Measurements from ENCODE around the gene C10orf71.

GRCh38 chr10:49295297-49295696 is 3.7 kb upstream of the C10orf71 start:
- TF ChIP-seq, protein P1, sequence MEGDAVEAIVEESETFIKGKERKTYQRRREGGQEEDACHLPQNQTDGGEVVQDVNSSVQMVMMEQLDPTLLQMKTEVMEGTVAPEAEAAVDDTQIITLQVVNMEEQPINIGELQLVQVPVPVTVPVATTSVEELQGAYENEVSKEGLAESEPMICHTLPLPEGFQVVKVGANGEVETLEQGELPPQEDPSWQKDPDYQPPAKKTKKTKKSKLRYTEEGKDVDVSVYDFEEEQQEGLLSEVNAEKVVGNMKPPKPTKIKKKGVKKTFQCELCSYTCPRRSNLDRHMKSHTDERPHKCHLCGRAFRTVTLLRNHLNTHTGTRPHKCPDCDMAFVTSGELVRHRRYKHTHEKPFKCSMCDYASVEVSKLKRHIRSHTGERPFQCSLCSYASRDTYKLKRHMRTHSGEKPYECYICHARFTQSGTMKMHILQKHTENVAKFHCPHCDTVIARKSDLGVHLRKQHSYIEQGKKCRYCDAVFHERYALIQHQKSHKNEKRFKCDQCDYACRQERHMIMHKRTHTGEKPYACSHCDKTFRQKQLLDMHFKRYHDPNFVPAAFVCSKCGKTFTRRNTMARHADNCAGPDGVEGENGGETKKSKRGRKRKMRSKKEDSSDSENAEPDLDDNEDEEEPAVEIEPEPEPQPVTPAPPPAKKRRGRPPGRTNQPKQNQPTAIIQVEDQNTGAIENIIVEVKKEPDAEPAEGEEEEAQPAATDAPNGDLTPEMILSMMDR (IDR thresholded peaks at IDR 0.05) = no peak
- TF ChIP-seq POLR2AphosphoS5 (IDR thresholded peaks at IDR 0.05) = no peak

Measured in breast epithelium (tissue), 3 donors.